ENCODE results near the gene HCN2. TPM values are rescaled to one million over a fixed set of nuclear protein-coding genes. Genes with fewer than 3 reads are reported as not detected.
"Not testable (repeated sequence)": the region's sequence is repeated elsewhere in the genome, so short reads cannot be mapped to it uniquely, and the experiment has no call there.

Gene HCN2
- total and polyA plus RNA-seq, 8 donors = 0.12 to 0.82 (median 0.21) TPM

DNA sequence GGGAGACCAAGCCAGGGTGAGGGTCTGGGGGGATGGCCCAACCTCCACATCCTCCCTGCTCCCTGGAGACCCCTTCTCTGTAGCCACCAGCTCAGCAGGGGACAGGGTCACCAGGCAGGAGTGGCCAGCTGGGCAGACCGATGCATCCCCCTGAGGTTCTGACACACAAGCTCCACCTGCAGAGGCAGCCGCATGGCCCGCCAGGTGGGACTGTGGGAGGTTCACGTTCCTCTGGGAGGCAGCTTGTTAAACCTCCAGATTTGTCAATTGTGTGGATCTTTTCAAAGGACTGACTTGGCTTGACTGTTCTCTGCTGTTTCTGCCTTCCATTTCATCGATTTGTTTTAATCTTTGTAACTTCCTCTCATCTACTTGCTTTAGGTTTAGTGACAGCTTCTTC lies 35.6 kb downstream of the HCN2 start:
- ATAC-seq (no peak), DNase-seq (peak in 1 of 6 donors; percentile 45), FAIRE-seq (no peak)
- H3K4me1 ChIP-seq = no peaks in the 10 kb centered on the region
- intact Hi-C loops (cut with DNase I) = no loop called here
- no peaks in the 10 kb centered on the region for H3K9me3 ChIP-seq
- H3K27me3 ChIP-seq = no peaks in the 10 kb centered on the region
- no peak overlapping the region for H3K4me3 ChIP-seq
- TF ChIP-seq, protein P1, sequence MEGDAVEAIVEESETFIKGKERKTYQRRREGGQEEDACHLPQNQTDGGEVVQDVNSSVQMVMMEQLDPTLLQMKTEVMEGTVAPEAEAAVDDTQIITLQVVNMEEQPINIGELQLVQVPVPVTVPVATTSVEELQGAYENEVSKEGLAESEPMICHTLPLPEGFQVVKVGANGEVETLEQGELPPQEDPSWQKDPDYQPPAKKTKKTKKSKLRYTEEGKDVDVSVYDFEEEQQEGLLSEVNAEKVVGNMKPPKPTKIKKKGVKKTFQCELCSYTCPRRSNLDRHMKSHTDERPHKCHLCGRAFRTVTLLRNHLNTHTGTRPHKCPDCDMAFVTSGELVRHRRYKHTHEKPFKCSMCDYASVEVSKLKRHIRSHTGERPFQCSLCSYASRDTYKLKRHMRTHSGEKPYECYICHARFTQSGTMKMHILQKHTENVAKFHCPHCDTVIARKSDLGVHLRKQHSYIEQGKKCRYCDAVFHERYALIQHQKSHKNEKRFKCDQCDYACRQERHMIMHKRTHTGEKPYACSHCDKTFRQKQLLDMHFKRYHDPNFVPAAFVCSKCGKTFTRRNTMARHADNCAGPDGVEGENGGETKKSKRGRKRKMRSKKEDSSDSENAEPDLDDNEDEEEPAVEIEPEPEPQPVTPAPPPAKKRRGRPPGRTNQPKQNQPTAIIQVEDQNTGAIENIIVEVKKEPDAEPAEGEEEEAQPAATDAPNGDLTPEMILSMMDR (IDR thresholded peaks at IDR 0.05) = no peak
- H3K36me3 ChIP-seq = peaks cover 0 to 5% (median 0%) of the 10 kb centered on the region in 3 donors
- WGBS, 2 donors = 87 to 91% methylated on average over 5 of the region's 5 CpGs
- H3K27ac ChIP-seq = no peak overlapping the region

DNA sequence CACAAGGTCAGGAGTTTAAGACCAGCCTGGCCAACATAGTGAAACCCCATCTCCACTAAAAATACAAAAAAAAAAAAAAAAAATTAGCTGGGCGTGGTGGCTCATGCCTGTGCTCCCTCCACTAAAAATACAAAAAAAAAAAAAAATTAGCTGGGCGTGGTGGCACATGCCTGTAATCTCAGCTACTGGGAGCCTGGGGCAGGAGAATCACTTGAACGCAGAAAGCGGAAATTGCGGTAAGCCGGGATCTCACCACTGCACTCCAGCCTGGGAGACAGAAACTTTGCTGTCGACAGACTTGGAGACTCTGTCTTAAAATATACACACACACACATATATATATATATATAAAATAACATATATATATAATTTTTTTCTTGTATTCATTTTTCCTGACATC lies 36.9 kb downstream of the HCN2 start:
- H3K27me3 ChIP-seq; H3K4me3 ChIP-seq; DNase-seq; ATAC-seq; intact Hi-C loops (cut with DNase I); FAIRE-seq; H3K36me3 ChIP-seq; H3K9me3 ChIP-seq; H3K27ac ChIP-seq; H3K4me1 ChIP-seq: not testable (repeated sequence)
- WGBS, 2 donors = 99 to 100% methylated on average over 7 of the region's 7 CpGs

- no peaks in the 10 kb centered on the region for H3K9me3 ChIP-seq
- DNase-seq (no peak), ATAC-seq (no peak), FAIRE-seq (no peak)
- H3K4me3 ChIP-seq = no peak overlapping the region
- TF ChIP-seq, protein P1 (IDR thresholded peaks at IDR 0.05) = no peak
- no peaks in the 10 kb centered on the region for H3K4me1 ChIP-seq
- no peaks in the 10 kb centered on the region for H3K27me3 ChIP-seq
- H3K27ac ChIP-seq = no peak overlapping the region
- WGBS, 2 donors = 88% methylated on average over 19 of the region's 19 CpGs
- H3K36me3 ChIP-seq = no peaks in the 10 kb centered on the region
- intact Hi-C loops (cut with DNase I) = no loop called here
Observed at GRCh38 chr19:628168-628567, 38.5 kb downstream of the HCN2 start.

DNA sequence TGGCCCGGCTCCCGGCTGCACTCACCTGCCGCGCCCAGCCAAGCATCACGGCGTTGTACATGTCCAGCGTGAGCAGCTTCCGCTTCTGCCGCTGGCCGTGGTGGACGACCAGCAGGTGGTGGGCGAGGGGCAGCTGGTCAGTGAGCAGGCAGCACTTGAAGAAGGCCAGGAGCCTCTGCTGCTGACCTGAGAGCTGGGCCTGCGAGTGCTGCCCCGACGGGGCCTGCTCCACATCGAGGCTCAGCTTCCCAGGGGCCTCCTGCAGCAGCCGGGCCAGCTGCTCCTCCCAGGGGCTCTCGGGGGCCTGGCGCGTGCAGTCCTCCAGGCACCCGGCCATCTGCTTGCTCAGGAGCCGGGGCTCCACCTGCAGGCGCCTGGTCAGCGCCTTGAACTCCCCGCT lies 39.8 kb downstream of the HCN2 start:
- H3K9me3 ChIP-seq; H3K27me3 ChIP-seq; H3K4me1 ChIP-seq; H3K36me3 ChIP-seq; ATAC-seq; H3K27ac ChIP-seq; FAIRE-seq; intact Hi-C loops (cut with DNase I); H3K4me3 ChIP-seq: not testable (repeated sequence)
- DNase-seq = peak in 1 of 6 donors; percentile 59
- WGBS, 2 donors = 83 to 84% methylated on average over 23 to 25 of the region's 25 CpGs

DNA sequence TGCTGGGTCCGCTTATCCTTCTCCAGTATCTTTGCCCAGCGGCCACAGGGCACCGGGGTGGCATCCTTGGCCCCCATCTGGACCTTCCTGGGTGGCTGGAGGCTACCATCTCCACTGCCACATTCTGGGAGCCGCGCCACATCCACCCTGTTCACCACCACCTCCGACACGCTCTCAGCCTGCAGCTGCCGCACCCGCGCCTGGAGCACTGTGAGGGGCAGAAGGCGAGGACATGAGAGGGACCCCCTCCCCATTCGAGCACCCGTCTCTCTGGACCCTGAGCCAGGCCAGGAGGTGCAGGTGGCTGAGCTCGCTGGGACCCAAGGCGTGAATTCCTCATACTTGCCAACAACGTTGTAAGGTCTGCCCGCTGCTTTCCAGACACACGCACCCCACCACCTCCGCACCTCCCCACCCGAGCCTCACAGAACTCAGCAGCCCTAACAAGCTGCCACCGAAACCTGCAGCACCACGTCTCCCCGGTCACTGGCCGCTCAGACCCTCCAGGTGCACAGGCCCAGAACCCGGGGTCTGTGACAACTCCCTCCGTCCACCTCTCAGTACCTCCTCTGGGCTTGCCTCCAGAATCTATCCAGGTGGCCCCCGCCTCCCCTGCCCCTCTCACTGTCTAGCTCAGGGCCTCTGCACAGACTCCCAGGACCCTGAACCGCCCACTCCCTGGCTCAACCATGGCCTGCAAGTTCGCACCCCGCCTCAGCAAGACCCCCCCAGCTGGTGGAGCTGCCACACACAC lies 40.5 kb downstream of the HCN2 start:
- DNase-seq (peak in 1 of 6 donors; percentile 65), FAIRE-seq (no peak), ATAC-seq (no peak)
- H3K4me3 ChIP-seq = no peak overlapping the region
- intact Hi-C loops (cut with DNase I) = no loop called here
- WGBS, 2 donors = 92 to 95% methylated on average over 30 of the region's 30 CpGs
- peaks cover 0 to 5% (median 4%) of the 10 kb centered on the region in 3 donors for H3K4me1 ChIP-seq
- no peaks in the 10 kb centered on the region for H3K36me3 ChIP-seq
- no peaks in the 10 kb centered on the region for H3K9me3 ChIP-seq
- TF ChIP-seq, protein P1 (IDR thresholded peaks at IDR 0.05) = no peak
- H3K27me3 ChIP-seq = no peaks in the 10 kb centered on the region
- no peak overlapping the region for H3K27ac ChIP-seq

GRCh38 chr19:632579-633067 lies 42.9 kb downstream of the HCN2 start:
- TF ChIP-seq, protein P1 (IDR thresholded peaks at IDR 0.05) = no peak
- Histone ChIP-seq H3K36me3 (no peaks in the 10 kb centered on the region), H3K4me1 (peaks cover 0 to 5% (median 4%) of the 10 kb centered on the region in 3 donors), H3K27me3 (no peaks in the 10 kb centered on the region), H3K9me3 (no peaks in the 10 kb centered on the region), H3K4me3 (peak overlapping the region; percentile 74 to 99 (median 84)), H3K27ac (no peak overlapping the region)
- no peak for FAIRE-seq
- WGBS, 2 donors = 2 to 5% methylated on average over 34 to 35 of the region's 35 CpGs
- DNase-seq = peak in 1 of 6 donors; percentile 79
- ATAC-seq = peak; percentile 3 to 18 (median 7)
- intact Hi-C loops (cut with DNase I) = no loop called here

Data from pancreas (tissue), 10 donors.